Aorta (tissue), 5 donors: ENCODE data around the gene TMUB2. TPM values are rescaled to one million over a fixed set of nuclear protein-coding genes. Genes with fewer than 3 reads are reported as not detected.
"Not testable (repeated sequence)": the region's sequence is repeated elsewhere in the genome, so short reads cannot be mapped to it uniquely, and the experiment has no call there.

Experiments
- ATAC-seq: fragments of 200-7000 bp; cut with Tn5 transposase; one replicate; pipeline ENCODE4 v1.9.1; 2022; ENCODE audit warnings: moderate library complexity; ENCODE audit not compliant: low FRiP score
- DNase-seq, 2 donors: peaks; one replicate each; pipeline ENCODE4 v3.0.0-alpha.2; 2020
- H3K27ac ChIP-seq, 2 donors: one replicate each; pipeline ENCODE4 v1.5.1; 2013; ENCODE audit warnings: low read length in 2 of 2, mild to moderate bottlenecking in 2 of 2, moderate library complexity in 2 of 2, control low read depth in 1 of 2, inconsistent platforms in 1 of 2, low read depth in 1 of 2
- H3K27me3 ChIP-seq, 2 donors: one replicate each; pipeline ENCODE4 v1.6.1; 2013; ENCODE audit warnings: control low read depth in 1 of 2, low read length in 1 of 2, mild to moderate bottlenecking in 1 of 2, moderate library complexity in 1 of 2; ENCODE audit not compliant: insufficient read depth in 2 of 2, control insufficient read depth in 1 of 2
- H3K36me3 ChIP-seq, 2 donors: one replicate each; pipeline ENCODE4 v1.6.1; 2013; ENCODE audit warnings: control low read depth in 1 of 2, low read length in 1 of 2, mild to moderate bottlenecking in 1 of 2; ENCODE audit not compliant: insufficient read depth in 2 of 2, control insufficient read depth in 1 of 2
- H3K4me1 ChIP-seq, 2 donors: one replicate each; pipeline ENCODE4 v1.6.1; 2013; ENCODE audit warnings: low read length in 2 of 2, control low read depth in 1 of 2, mild to moderate bottlenecking in 1 of 2, moderate library complexity in 1 of 2; ENCODE audit not compliant: insufficient read depth in 2 of 2, control insufficient read depth in 1 of 2
- H3K4me3 ChIP-seq, 2 donors: one replicate each; pipeline ENCODE4 v1.5.1; 2013; ENCODE audit warnings: low read length in 2 of 2, control low read depth in 1 of 2, mild to moderate bottlenecking in 1 of 2
- H3K9me3 ChIP-seq: one replicate; pipeline ENCODE4 v1.6.1; 2013; ENCODE audit warnings: mild to moderate bottlenecking, low read length; ENCODE audit not compliant: control insufficient read depth
- WGBS, 2 donors: extraction: QIAGEN DNeasy Blood & Tissue Kit; methylation state at CpG; one replicate each; pipeline ENCODE4 v1.1.7; 2013; 5-methylcytosine and 5-hydroxymethylcytosine counted together
- intact Hi-C, 2 donors: fragments of 100-400 bp; cut with DNase I; formaldehyde crosslinking; loops; one replicate each; pipeline versions ENCODE4 v1.14.2 to v1.15.0; 2022
- long read RNA-seq, 2 donors: library from polyadenylated mRNA; unstranded; transcript quantifications; one replicate each; pipeline ENCODE4 v2.0.0, GENCODE V29; 2020 to 2021
- polyA plus RNA-seq, 2 donors: library from polyadenylated mRNA; stranded (reverse); fragments of 200-250 nt; gene quantifications; one replicate each; pipeline ENCODE4 v1.2.3, GENCODE V29; 2013
- total RNA-seq, 2 donors: library from RNA; stranded (reverse); fragmentation: NEBNext Ultra II Directional; extraction: Animal tissue kit (Norgen Biotek cat#: 25700); gene quantifications; one replicate each; pipeline ENCODE4 v1.2.1, GENCODE V29; 2021
- donor health status: healthy with polysubstance abuse.
- donor health status: Bipolar disorder and iron deficiency.
- donor health status: DM: no; HTN: no; CAD: no.
- donor health status: DM: no; HTN: no; CAD: no.
- donor health status: DM: yes; HTN: yes; CAD: no.

Gene TMUB2
- 10 to 100 TPM; 25.8 to 39.7 TPM for total RNA-seq
- polyA plus RNA-seq, result 10 to 100 TPM; 13.4 to 59.8 TPM
- long read RNA-seq, donor 1, transcript TMUB2-212 (3 exons, 1,918 nt), result minor isoform, 11 of 135 reads
- long read RNA-seq, donor 1, transcript TMUB2-201 (3 exons, 2,418 nt), result major isoform, 26 of 135 reads
- long read RNA-seq, donor 1, partial matches to known transcripts, result 30 of 135 reads
- long read RNA-seq, donor 1, other reads (novel, unspliced or antisense), result 58 of 135 reads
- long read RNA-seq, donor 2, transcript TMUB2-201 (3 exons, 2,418 nt), result major isoform, 7 of 34 reads
- long read RNA-seq, donor 2, partial matches to known transcripts, result 11 of 34 reads
- long read RNA-seq, donor 2, other reads (novel, unspliced or antisense), result 13 of 34 reads

DNA sequence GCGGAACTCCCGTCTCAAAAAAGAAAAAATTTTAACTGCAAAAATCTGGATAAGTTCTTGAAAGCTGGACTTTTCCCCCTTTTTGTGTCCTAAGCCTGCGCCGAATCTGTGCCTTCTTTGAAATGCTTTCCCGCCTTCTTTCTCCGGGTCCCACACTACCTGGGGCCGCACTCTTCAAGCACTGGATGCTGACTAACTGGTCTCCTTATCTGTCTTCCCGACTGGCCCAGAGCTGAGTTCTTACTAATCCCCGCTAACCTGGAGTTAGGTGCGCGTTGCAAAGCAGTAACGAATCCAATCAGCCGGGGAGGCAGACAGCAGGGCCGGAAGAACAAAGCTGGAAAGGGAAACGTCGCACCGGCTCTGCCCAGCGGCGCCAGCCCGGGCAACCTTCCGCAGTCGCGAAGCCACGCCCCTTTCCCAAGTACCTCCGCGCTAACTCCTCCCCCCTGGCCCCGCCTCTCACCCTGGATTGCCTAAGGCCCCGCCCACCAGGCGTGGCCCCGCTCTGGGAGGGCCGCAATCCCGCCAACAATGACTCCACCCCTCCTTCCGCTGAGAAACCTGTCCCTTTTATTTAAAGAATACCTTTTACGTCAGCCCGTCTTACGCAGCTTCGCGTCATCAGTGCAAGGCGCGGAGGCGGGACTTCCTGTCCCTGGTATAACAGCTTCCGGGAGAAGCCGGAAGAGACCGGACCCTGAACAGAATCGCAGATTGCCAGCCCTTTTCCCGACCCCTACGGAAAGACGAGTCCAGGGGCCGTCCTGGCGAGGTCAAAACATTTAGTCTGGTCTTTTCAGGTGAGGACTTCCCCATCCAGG lies at the start of gene TMUB2:
Gene TMUB2, plus strand, starts transcription at position 666 of the 824 bp plus-strand sequence. CDS start 737 bp downstream, outside the sequence.
- peak; percentile 99 to 100 for DNase-seq
- Histone ChIP-seq H3K36me3 (no peaks in the 10 kb centered on the region), H3K27me3 (no peaks in the 10 kb centered on the region), H3K9me3 (no peaks in the 10 kb centered on the region), H3K4me1 (no peaks in the 10 kb centered on the region), H3K4me3 (peak within 1 kb of the TSS; percentile 59 to 89), H3K27ac (peak within 1 kb of the TSS in 1 of 2 donors; percentile 92)
- intact Hi-C loops, result no loop called here
- WGBS, 2 donors, result 0% methylated on average over 50 of the region's 50 CpGs
- ATAC-seq, result peak; percentile 98

DNA sequence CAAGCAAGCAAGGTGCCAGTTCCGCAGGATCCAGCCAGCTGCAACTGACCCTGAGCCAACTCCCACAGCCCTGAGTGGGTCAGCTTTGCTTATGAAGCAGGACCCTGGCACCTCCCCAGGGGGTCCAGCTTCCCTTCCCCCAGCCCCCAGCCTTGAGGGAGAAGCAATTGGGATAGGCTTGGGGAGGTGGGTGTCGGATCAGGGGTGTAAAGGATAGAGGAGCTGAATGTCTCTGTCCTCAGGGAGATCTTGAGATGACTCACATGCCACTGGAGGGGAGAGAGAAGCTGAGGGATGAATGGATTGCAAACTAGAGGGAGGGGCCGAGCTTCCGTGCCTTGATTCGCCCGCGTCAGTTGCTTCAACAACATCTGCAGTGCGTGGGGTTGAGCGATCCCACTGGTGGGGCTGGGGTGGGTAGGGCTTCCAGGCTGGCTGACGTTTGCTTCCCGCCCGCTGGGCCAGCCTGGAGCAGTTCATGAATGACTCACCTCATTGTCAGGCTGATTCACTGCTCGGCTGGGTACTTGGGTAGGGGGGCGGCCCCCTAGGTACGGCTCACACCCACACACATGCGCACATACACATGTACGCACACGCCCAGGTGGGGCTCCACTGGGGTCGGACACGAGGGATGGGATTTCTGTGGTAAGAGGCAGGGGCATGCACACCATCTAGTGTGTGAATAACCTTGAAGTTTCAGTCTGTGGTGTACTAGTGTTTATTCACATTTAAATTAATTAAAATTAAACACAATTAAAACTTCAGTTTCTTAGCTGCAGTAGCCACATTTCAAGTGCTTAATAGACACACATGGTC lies 48.7 kb upstream of the TMUB2 start:
- 1% methylated on average over 20 of the region's 20 CpGs for WGBS, 2 donors
- Histone ChIP-seq H3K4me1 (no peaks in the 10 kb centered on the region), H3K4me3 (no peak overlapping the region), H3K27me3 (no peaks in the 10 kb centered on the region), H3K9me3 (no peaks in the 10 kb centered on the region), H3K36me3 (no peaks in the 10 kb centered on the region), H3K27ac (peak overlapping the region in 1 of 2 donors; percentile 6)
- DNase-seq (peak; percentile 94 to 96), ATAC-seq (peak; percentile 95)
- intact Hi-C loops, result no loop called here

- 85 to 86% methylated on average over 8 of the region's 8 CpGs for WGBS, 2 donors
- H3K9me3 ChIP-seq, H3K4me1 ChIP-seq, H3K4me3 ChIP-seq, DNase-seq, H3K27me3 ChIP-seq, H3K27ac ChIP-seq, intact Hi-C loops, ATAC-seq, H3K36me3 ChIP-seq: not testable (repeated sequence)
Observed at GRCh38 chr17:44143921-44144320, 42.9 kb upstream of the TMUB2 start.

GRCh38 chr17:44144966-44145739 lies 41.6 kb upstream of the TMUB2 start:
- intact Hi-C loops, result no loop called here
- H3K27ac ChIP-seq, result no peak overlapping the region
- ATAC-seq, result no peak
- no peaks in the 10 kb centered on the region for H3K4me1 ChIP-seq
- H3K36me3 ChIP-seq, result no peaks in the 10 kb centered on the region
- 92 to 94% methylated on average over 7 of the region's 7 CpGs for WGBS, 2 donors
- no peak for DNase-seq
- H3K9me3 ChIP-seq, result no peaks in the 10 kb centered on the region
- H3K4me3 ChIP-seq, result no peak overlapping the region
- no peaks in the 10 kb centered on the region for H3K27me3 ChIP-seq

GRCh38 chr17:44146375-44147346 lies 40.1 kb upstream of the TMUB2 start:
- no peaks in the 10 kb centered on the region for H3K4me1 ChIP-seq
- no peaks in the 10 kb centered on the region for H3K9me3 ChIP-seq
- H3K36me3 ChIP-seq, result no peaks in the 10 kb centered on the region
- no peak for DNase-seq
- no peak overlapping the region for H3K27ac ChIP-seq
- no peak for ATAC-seq
- intact Hi-C loops, result no loop called here
- 6 to 30% methylated on average over 2 of the region's 2 CpGs for WGBS, 2 donors
- H3K27me3 ChIP-seq, result no peaks in the 10 kb centered on the region
- no peak overlapping the region for H3K4me3 ChIP-seq

DNA sequence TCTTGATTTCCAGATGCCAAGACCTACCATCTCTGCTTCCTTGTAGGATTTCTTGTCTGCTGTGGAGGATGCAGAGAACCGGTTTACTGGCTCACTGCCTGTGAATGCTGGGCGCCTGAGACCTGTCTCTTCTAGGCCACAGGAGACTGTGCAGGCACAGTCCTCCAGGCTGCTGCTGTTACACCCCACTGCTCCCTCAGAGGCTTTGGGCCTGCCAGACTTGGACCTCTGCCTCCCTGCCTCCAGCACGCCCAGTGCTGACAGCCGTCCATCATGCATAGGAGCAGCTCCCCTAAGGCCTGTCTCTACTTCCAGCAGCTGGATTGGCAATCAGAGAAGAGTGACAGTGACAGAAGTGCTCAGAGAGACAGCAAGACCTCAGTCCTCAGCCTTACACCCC lies 39.0 kb upstream of the TMUB2 start:
- whole genome bisulfite sequencing, 2 donors, result 61 to 71% methylated on average over 4 of the region's 4 CpGs
- Histone ChIP-seq H3K36me3 (no peaks in the 10 kb centered on the region), H3K27me3 (no peaks in the 10 kb centered on the region), H3K4me3 (no peak overlapping the region), H3K27ac (no peak overlapping the region), H3K4me1 (no peaks in the 10 kb centered on the region), H3K9me3 (no peaks in the 10 kb centered on the region)
- ATAC-seq, result no peak
- no peak for DNase-seq
- intact Hi-C loops, result no loop called here

DNA sequence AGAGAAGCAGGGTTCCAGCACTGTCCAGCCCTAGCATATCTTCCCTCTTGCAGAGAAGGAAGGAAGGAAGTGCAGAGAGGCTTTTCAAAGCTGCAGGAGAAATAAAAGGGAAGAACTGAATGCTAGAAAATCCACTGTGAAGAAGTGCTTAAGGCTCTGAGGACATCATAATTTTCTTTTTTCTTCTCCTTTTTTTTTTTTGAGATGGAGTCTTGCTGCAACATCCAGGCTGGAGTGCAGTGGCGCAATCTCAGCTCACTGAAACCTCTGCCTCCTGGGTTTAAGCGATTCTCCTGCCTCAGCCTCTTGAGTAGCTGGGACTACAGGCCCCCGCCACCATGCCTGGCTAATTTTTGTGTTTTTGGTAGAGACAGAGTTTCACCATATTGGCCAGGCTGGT lies 37.7 kb upstream of the TMUB2 start:
- intact Hi-C loops, H3K36me3 ChIP-seq, ATAC-seq, H3K27me3 ChIP-seq, H3K4me1 ChIP-seq, H3K4me3 ChIP-seq, H3K27ac ChIP-seq, H3K9me3 ChIP-seq, DNase-seq: not testable (repeated sequence)
- WGBS, 2 donors, result 96% methylated on average over 3 of the region's 3 CpGs
